Measurements from ENCODE around the gene MCTP2.

Gene MCTP2

GRCh38 chr15:94228611-94229010, 2.8 kb upstream of the MCTP2 start:
- TF ChIP-seq CTCF (IDR thresholded peaks at IDR 0.05; ENCODE audit: insufficient read depth, low read length, poor library complexity, severe bottlenecking): no peak
- TF ChIP-seq EZH2phosphoT487 (conservative IDR thresholded peaks at IDR 0.05; ENCODE audit: low read length): no peak
- Histone ChIP-seq H3K27ac (ENCODE audit: low read depth, low read length) (no peak overlapping the region), H3K4me3 (ENCODE audit: insufficient read depth, low read length, poor library complexity, severe bottlenecking) (no peak overlapping the region), H3K27me3 (ENCODE audit: low read length) (no peaks in the 10 kb centered on the region), H3K4me2 (ENCODE audit: low read depth, low read length, poor library complexity, severe bottlenecking) (no peak overlapping the region), H3K36me3 (ENCODE audit: low read length) (peaks cover 4% of the 10 kb centered on the region; the same call in 1 of the 2 replicates), H3K9ac (ENCODE audit: low read length) (no peak overlapping the region), H3F3A (ENCODE audit: insufficient read depth) (peaks cover 44% of the 10 kb centered on the region), H4K20me1 (ENCODE audit: low read depth, low read length) (no peaks in the 10 kb centered on the region), H3K9me3 (ENCODE audit: insufficient read depth, low read length) (no peaks in the 10 kb centered on the region), H2AFZ (ENCODE audit: low read depth, low read length, severe bottlenecking) (no peak overlapping the region), H3K9me2 (replicated peaks; ENCODE audit: insufficient read depth, low read length) (no peaks in the 10 kb centered on the region), H3K79me2 (ENCODE audit: insufficient read depth, low read length) (peaks cover 20% of the 10 kb centered on the region)

- H3K27ac ChIP-seq (ENCODE audit: low read depth, low read length): no peak overlapping the region
- peak overlapping the region; percentile 96 for H3K4me2 ChIP-seq (ENCODE audit: low read depth, low read length, poor library complexity, severe bottlenecking)
- no peaks in the 10 kb centered on the region for H3K27me3 ChIP-seq (ENCODE audit: low read length)
- no peaks in the 10 kb centered on the region for H3K9me2 ChIP-seq (replicated peaks; ENCODE audit: insufficient read depth, low read length)
- no peaks in the 10 kb centered on the region for H3K9me3 ChIP-seq (ENCODE audit: insufficient read depth, low read length)
- peak overlapping the region; percentile 4 for H2AFZ ChIP-seq (ENCODE audit: low read depth, low read length, severe bottlenecking)
- H4K20me1 ChIP-seq (ENCODE audit: low read depth, low read length): no peaks in the 10 kb centered on the region
- H3K79me2 ChIP-seq (ENCODE audit: insufficient read depth, low read length): peaks cover 31% of the 10 kb centered on the region
- H3K4me3 ChIP-seq (ENCODE audit: insufficient read depth, low read length, poor library complexity, severe bottlenecking): peak overlapping the region; percentile 67
- TF ChIP-seq CTCF (IDR thresholded peaks at IDR 0.05; ENCODE audit: insufficient read depth, low read length, poor library complexity, severe bottlenecking) (no peak), EZH2phosphoT487 (conservative IDR thresholded peaks at IDR 0.05; ENCODE audit: low read length) (no peak)
- peaks cover 4% of the 10 kb centered on the region; the same call in 1 of the 2 replicates for H3K36me3 ChIP-seq (ENCODE audit: low read length)
- H3F3A ChIP-seq (ENCODE audit: insufficient read depth): peaks cover 45% of the 10 kb centered on the region
- peak overlapping the region; percentile 83 for H3K9ac ChIP-seq (ENCODE audit: low read length)
Measured at GRCh38 chr15:94229591-94230369, 1.6 kb upstream of the MCTP2 start.

GRCh38 chr15:94230431-94230882, 904 bp upstream of the MCTP2 start:
- H3F3A ChIP-seq (ENCODE audit: insufficient read depth): peaks cover 45% of the 10 kb centered on the region
- H3K4me2 ChIP-seq (ENCODE audit: low read depth, low read length, poor library complexity, severe bottlenecking): peak overlapping the region; percentile 96
- H4K20me1 ChIP-seq (ENCODE audit: low read depth, low read length): no peaks in the 10 kb centered on the region
- TF ChIP-seq EZH2phosphoT487 (conservative IDR thresholded peaks at IDR 0.05; ENCODE audit: low read length) (no peak), CTCF (IDR thresholded peaks at IDR 0.05; ENCODE audit: insufficient read depth, low read length, poor library complexity, severe bottlenecking) (no peak)
- H3K27ac ChIP-seq (ENCODE audit: low read depth, low read length): peak overlapping the region; percentile 95
- H2AFZ ChIP-seq (ENCODE audit: low read depth, low read length, severe bottlenecking): peak overlapping the region; percentile 69
- H3K79me2 ChIP-seq (ENCODE audit: insufficient read depth, low read length): peaks cover 38% of the 10 kb centered on the region
- no peaks in the 10 kb centered on the region for H3K27me3 ChIP-seq (ENCODE audit: low read length)
- H3K9me3 ChIP-seq (ENCODE audit: insufficient read depth, low read length): no peaks in the 10 kb centered on the region
- H3K4me3 ChIP-seq (ENCODE audit: insufficient read depth, low read length, poor library complexity, severe bottlenecking): peak overlapping the region; percentile 67
- H3K9ac ChIP-seq (ENCODE audit: low read length): peak overlapping the region; percentile 83
- no peaks in the 10 kb centered on the region for H3K9me2 ChIP-seq (replicated peaks; ENCODE audit: insufficient read depth, low read length)
- peaks cover 4% of the 10 kb centered on the region; the same call in 1 of the 2 replicates for H3K36me3 ChIP-seq (ENCODE audit: low read length)
